Lower leg skin (tissue), 4 donors: ENCODE data around the gene PRCP. TPM values are rescaled to one million over a fixed set of nuclear protein-coding genes. Genes with fewer than 3 reads are reported as not detected.

Experiments used
- DNase-seq, 2 donors: peaks; one replicate each; pipeline ENCODE4 v3.0.0-alpha.2; 2019; ENCODE audit warnings: low spot score in 2 of 2
- H3K4me3 ChIP-seq: fragments of 200-600 bp; sonication (generic); 2 replicates; pipeline ENCODE4 v1.5.1; 2017; ENCODE audit warnings: mild to moderate bottlenecking, low read depth; ENCODE audit not compliant: poor library complexity, severe bottlenecking
- POLR2A ChIP-seq, 2 donors: fragments of 450-650 bp; IDR thresholded peaks; one replicate each; pipeline ENCODE4 v1.6.1; 2016 to 2017; ENCODE audit warnings: antibody characterized with exemption in 2 of 2, mild to moderate bottlenecking in 1 of 2, moderate library complexity in 1 of 2
- WGBS, 2 donors: methylation state at CpG; one replicate each; pipeline ENCODE4 v1.1.5; 2018; 5-methylcytosine and 5-hydroxymethylcytosine counted together
- intact Hi-C: fragments of 100-400 bp; cut with DNase I; formaldehyde crosslinking; loops from one replicate; pipeline ENCODE4 v1.15.0; 2023; ENCODE audit warnings: low total_unique reads
- total RNA-seq, 4 donors: library from RNA; depleted of rRNA; stranded (reverse); fragments of >200 nt; gene quantifications; one replicate each; pipeline ENCODE4 v1.1.0, GENCODE V29; 2016
- TF ChIP-seq, protein P1 (sequence below), 3 donors: fragments of 450-650 bp; IDR thresholded peaks; one replicate each; pipeline ENCODE4 v1.5.1; 2016; ENCODE audit warnings: antibody characterized with exemption in 3 of 3, mild to moderate bottlenecking in 3 of 3, moderate library complexity in 2 of 3

Gene PRCP
- total RNA-seq, 4 donors from 2014 or later: 31.5 to 56.8 (median 53.8) TPM

GRCh38 chr11:82871646-82872045 lies 28.6 kb downstream of the PRCP start:
- intact Hi-C loops: no loop called here
- TF ChIP-seq, protein P1, sequence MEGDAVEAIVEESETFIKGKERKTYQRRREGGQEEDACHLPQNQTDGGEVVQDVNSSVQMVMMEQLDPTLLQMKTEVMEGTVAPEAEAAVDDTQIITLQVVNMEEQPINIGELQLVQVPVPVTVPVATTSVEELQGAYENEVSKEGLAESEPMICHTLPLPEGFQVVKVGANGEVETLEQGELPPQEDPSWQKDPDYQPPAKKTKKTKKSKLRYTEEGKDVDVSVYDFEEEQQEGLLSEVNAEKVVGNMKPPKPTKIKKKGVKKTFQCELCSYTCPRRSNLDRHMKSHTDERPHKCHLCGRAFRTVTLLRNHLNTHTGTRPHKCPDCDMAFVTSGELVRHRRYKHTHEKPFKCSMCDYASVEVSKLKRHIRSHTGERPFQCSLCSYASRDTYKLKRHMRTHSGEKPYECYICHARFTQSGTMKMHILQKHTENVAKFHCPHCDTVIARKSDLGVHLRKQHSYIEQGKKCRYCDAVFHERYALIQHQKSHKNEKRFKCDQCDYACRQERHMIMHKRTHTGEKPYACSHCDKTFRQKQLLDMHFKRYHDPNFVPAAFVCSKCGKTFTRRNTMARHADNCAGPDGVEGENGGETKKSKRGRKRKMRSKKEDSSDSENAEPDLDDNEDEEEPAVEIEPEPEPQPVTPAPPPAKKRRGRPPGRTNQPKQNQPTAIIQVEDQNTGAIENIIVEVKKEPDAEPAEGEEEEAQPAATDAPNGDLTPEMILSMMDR (IDR thresholded peaks at IDR 0.05): no peak
- TF ChIP-seq POLR2A (IDR thresholded peaks at IDR 0.05): no peak
- H3K4me3 ChIP-seq: no peak overlapping the region
- no peak for DNase-seq
- 86 to 96% methylated on average over 2 of the region's 2 CpGs for WGBS, 2 donors

DNA sequence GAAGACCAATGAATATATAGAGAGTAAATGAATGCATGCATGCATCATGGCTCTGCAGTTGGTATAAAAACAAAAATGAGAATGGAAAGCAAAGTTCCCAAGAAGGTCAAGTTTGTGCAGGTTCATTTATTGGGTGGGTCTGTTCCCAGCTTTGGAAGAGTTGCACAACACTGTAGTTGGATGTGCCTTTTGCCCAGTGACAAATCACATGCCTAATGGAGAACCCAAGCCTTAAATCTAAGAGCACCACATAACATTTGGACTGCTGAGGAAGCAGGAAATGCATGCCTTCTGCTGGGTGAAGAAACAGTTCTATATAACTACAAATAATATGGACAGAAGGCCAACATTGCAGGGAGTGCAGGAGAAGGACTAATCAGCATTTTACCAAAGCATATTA lies 30.6 kb downstream of the PRCP start:
- no peak overlapping the region for H3K4me3 ChIP-seq
- TF ChIP-seq POLR2A (IDR thresholded peaks at IDR 0.05): no peak
- TF ChIP-seq, protein P1 (IDR thresholded peaks at IDR 0.05): no peak
- intact Hi-C loops: no loop called here
- DNase-seq: peak in 1 of 2 donors; percentile 58

- intact Hi-C loops: no loop called here
- DNase-seq: peak; percentile 89 to 93
- TF ChIP-seq, protein P1 (IDR thresholded peaks at IDR 0.05): no peak
- TF ChIP-seq POLR2A (IDR thresholded peaks at IDR 0.05): no peak
- WGBS, 2 donors: 8 to 10% methylated on average over 10 of the region's 10 CpGs
- no peak overlapping the region for H3K4me3 ChIP-seq
Measured at GRCh38 chr11:82867495-82868082, 32.6 kb downstream of the PRCP start.

DNA sequence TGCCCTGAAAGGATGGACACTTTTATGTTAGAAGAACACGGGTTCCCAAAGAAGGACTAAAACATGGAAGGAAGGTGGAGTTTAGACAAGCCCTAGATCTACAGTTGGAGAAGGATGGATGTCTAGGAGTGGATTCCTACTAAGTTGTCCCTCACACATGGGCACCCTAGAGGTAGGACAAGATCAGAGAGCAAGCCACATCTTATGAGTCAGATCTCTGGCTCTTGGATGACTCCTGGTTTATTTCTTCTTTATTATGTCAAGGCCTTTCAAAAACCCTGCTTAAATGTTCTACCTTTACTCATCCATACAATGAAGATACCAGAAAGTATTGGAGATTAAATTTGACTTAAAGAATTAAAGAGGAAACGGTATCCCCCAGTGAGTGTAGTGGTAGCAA lies 34.4 kb downstream of the PRCP start:
- H3K4me3 ChIP-seq: no peak overlapping the region
- no peak for TF ChIP-seq POLR2A (IDR thresholded peaks at IDR 0.05)
- TF ChIP-seq, protein P1 (IDR thresholded peaks at IDR 0.05): no peak
- intact Hi-C loops: no loop called here
- DNase-seq: no peak
- 83 to 98% methylated on average over 2 of the region's 2 CpGs for WGBS, 2 donors

GRCh38 chr11:82864268-82864667 lies 36.0 kb downstream of the PRCP start:
- intact Hi-C loops: no loop called here
- no peak overlapping the region for H3K4me3 ChIP-seq
- TF ChIP-seq, protein P1 (IDR thresholded peaks at IDR 0.05): no peak
- TF ChIP-seq POLR2A (IDR thresholded peaks at IDR 0.05): no peak
- peak; percentile 77 to 94 for DNase-seq
- 26 to 36% methylated on average over 5 of the region's 5 CpGs for WGBS, 2 donors

- H3K4me3 ChIP-seq: no peak overlapping the region
- no peak for TF ChIP-seq POLR2A (IDR thresholded peaks at IDR 0.05)
- TF ChIP-seq, protein P1 (IDR thresholded peaks at IDR 0.05): no peak
- 93 to 94% methylated on average over 2 of the region's 2 CpGs for WGBS, 2 donors
- intact Hi-C loops: no loop called here
- DNase-seq: no peak
Measured at GRCh38 chr11:82863209-82863608, 37.0 kb downstream of the PRCP start.
